DMS114 treated with DMSO at 0.1 percent for 48 hours (cell line): Measurements from ENCODE around the gene SECISBP2.
A peak's percentile ranks its signal among the peaks of the same experiment; 100 is the strongest.
"Not testable (repeated sequence)": the region's sequence is repeated elsewhere in the genome, so short reads cannot be mapped to it uniquely, and the experiment has no call there.

Experiments used
- DNase-seq: peaks from one replicate; lab custom pipeline; 2025; ENCODE audit not compliant: unreplicated experiment; lab: John Stamatoyannopoulos, UW

Gene SECISBP2

GRCh38 chr9:89309608-89310474, 8.5 kb upstream of the SECISBP2 start:
- DNase-seq: no peak

GRCh38 chr9:89310475-89311345, 7.6 kb upstream of the SECISBP2 start, which contains the start of gene CKS2:
Gene CKS2 (plus strand): TSS chr9:89311195. CDS start chr9:89311293, 98 bp downstream.
- DNase-seq: peak; percentile 96

DNA sequence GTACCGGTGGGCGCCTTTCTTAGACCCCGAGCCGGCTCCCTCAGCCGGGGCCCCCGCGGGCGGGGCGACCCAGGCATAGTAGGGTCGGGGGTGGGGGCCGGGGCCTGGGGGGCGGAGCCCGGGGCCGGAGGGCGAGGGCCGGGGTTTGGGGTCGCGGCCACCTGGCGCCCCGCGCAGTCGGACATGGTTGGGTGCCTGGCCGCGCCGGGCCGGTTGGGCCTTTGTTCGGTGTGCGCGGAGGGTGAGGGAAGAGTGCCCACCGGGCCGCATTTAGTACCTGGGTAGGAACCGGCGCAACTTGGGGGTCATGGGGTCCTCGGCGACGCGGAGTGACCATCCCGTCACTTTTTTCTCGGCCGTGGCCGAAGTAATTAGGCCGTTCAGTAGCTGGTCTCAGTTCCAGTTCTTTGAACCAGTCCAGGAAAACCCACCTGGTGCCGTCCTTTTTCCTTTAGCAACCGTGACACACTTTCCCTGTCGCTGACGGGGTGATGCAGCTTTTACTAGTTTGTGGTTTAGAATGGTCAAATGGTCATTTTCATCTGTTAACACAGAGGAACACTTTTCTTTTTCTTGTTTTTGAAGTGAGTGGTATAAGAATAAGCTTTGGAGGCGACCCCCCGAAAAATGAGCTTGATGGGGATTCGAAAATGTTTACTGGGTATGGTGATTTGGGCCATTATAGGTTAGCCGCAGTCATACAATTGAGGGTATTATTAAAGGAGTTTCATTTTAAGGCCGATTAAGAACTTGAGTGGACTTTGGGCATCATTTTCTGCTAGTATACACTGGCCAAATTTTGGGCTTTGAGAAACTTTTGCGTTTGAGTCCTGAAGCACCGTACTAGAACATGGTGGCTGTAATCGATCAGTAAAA, 6.7 kb upstream of the SECISBP2 start:
- no peak for DNase-seq

GRCh38 chr9:89312222-89312571, 6.1 kb upstream of the SECISBP2 start:
- no peak for DNase-seq

DNA sequence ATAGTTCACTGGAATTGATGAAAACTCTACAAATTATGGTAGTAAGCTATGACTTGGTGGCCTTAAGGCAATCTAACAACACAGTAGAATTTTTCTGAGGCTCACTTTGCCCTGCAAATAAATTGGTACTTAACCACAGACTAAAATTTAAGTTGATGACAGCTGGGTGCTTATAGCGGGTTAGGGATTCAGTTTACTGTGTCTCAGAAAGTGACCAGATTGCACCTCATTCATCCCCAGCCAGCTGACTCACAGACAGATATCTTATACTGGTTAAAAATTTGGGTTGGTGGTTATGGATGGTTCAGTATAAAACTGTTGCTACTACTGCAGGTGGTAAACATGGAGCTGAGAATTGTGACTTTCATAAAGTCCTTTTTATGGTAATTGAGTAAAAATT, 4.5 kb upstream of the SECISBP2 start:
- DNase-seq: no peak

GRCh38 chr9:89314955-89315354, 3.3 kb upstream of the SECISBP2 start:
- DNase-seq: no peak

DNA sequence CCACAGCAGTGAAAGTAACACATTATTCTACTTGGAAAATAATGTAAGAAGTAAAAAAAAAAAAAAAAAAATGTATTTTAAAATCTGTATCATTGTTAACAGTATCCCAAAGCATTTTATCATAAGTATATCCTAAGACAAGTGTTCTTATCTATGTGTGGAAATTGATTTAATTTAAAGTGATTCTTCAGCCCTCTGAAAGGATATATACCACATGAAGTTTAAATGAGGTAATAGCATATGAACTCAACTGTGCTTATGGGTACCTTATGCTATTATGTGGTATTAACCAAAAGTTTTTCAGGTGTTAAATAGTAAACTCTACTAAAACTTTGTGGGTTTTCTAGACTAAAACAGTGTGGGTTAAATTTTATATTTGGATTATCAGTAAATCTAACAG, 2.8 kb upstream of the SECISBP2 start:
- no peak for DNase-seq

GRCh38 chr9:89317282-89317681, 1.0 kb upstream of the SECISBP2 start:
- no peak for DNase-seq

- DNase-seq: no peak
Measured at GRCh38 chr9:89319015-89319905, 960 bp downstream of the SECISBP2 start.

GRCh38 chr9:89323390-89323789, 5.1 kb downstream of the SECISBP2 start:
- no peak for DNase-seq

DNA sequence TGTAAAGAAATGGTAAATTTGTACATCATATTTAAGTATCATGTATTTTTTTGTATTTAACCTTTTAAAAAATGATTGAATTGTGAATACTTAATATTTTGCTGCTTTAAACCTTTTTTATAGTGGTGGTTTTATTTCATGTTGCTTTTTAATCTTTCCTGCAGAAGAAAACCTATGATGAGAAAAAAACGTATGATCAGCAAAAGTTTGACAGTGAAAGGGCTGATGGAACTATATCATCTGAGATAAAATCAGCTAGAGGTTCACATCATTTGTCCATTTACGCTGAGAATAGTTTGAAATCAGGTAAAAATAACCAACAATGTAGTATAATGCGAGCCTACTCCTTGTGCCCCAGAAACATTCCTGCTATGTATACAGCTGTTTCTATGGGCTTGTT, 7.4 kb downstream of the SECISBP2 start:
- no peak for DNase-seq

GRCh38 chr9:89328064-89328463, 9.8 kb downstream of the SECISBP2 start:
- DNase-seq: no peak

GRCh38 chr9:89329917-89330316, 11.6 kb downstream of the SECISBP2 start:
- DNase-seq: no peak

GRCh38 chr9:89330513-89330912, 12.2 kb downstream of the SECISBP2 start:
- no peak for DNase-seq

DNA sequence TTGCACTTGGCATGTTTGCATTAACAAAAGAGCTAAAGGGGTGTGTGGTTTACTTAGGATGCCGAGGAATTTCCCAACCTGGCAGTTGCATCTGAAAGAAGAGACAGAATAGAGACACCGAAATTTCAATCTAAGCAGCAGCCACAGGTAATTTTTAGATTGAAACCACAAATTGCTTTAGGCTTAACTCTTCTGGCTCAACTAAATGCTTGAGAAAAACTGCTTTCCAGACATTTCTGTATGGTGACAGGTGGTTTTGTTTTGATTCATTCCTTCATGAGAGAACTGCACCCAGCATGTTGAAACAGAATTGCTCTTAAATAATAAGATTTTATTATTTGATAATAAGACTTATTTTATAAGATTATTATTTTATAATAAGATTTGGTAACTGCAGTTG, 21.5 kb downstream of the SECISBP2 start:
- no peak for DNase-seq

- no peak for DNase-seq
Measured at GRCh38 chr9:89340332-89340731, 22.0 kb downstream of the SECISBP2 start.

GRCh38 chr9:89342213-89342612, 23.9 kb downstream of the SECISBP2 start:
- DNase-seq: no peak

DNA sequence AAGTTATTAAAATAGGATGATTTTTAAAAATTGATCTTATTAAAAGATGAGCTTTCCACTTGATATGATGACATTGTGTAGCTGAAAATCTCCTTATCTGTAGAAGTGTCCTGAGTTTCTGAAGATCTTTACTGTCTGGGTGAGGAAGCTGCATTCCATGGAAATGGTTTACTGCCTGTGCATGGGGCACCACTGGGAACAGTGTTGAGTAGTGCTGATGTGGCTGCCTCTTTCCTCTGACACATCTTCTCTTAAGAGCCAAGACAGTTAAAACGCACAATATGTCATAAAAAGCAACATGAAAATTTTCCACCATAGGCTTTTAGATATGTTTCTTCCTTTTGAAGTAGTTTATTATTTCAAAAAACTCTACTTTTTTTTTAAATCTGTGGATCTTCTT, 24.6 kb downstream of the SECISBP2 start:
- DNase-seq: no peak

GRCh38 chr9:89343812-89344211, 25.5 kb downstream of the SECISBP2 start:
- not testable (repeated sequence) for DNase-seq

DNA sequence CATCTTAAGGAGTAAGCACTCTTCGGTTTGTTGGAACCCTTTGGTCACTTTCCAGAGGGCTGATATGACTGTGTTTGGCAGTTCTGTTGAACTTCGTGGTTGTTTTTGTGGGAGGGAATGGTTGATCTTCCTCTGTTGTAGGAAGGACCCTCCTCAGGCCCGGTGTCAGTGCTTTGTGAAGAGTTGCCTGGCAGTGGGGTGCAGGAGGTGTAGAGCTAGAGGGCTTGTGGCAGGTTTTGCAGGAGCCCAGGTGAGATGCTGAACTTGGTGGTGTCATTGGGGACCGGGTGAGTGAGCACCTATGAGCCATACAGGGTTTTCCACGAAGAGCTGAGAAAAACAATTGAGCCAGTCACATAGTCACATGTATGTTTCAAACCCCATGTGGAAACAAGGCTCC, 27.2 kb downstream of the SECISBP2 start:
- DNase-seq: no peak
